Superior temporal gyrus (tissue), 1 donor: ENCODE data around the gene CCDC28B.
"Not testable (repeated sequence)": the region's sequence is repeated elsewhere in the genome, so short reads cannot be mapped to it uniquely, and the experiment has no call there.

Experiments used
- DNase-seq: peaks from one replicate; pipeline ENCODE4 v3.0.0-alpha.2; 2016; ENCODE audit errors: extremely low spot score

The CCDC28B gene

GRCh38 chr1:32200226-32201010 is at the start of gene CCDC28B:
TSS of gene CCDC28B (plus strand) at chr1:32200595. CDS start at chr1:32201936, 1,341 bp downstream.
- peak; percentile 66 for DNase-seq

- DNase-seq: no peak
Measured at GRCh38 chr1:32150847-32151246, 49.5 kb upstream of the CCDC28B start.

- DNase-seq: no peak
Measured at GRCh38 chr1:32151319-32151787, 49.0 kb upstream of the CCDC28B start.

- DNase-seq: no peak
Measured at GRCh38 chr1:32159189-32159588, 41.2 kb upstream of the CCDC28B start.

GRCh38 chr1:32163405-32163804 is 37.0 kb upstream of the CCDC28B start:
- no peak for DNase-seq

- DNase-seq: not testable (repeated sequence)
Measured at GRCh38 chr1:32165633-32166032, 34.8 kb upstream of the CCDC28B start.

GRCh38 chr1:32170991-32171390 is 29.4 kb upstream of the CCDC28B start:
- DNase-seq: no peak

- no peak for DNase-seq
Measured at GRCh38 chr1:32172621-32173245, 27.7 kb upstream of the CCDC28B start.

- DNase-seq: no peak
Measured at GRCh38 chr1:32178380-32179192, 21.8 kb upstream of the CCDC28B start.

- no peak for DNase-seq
Measured at GRCh38 chr1:32179193-32179442, 21.3 kb upstream of the CCDC28B start.

- peak; percentile 93 for DNase-seq
Measured at GRCh38 chr1:32179443-32180185, 20.8 kb upstream of the CCDC28B start, which contains the start of gene TXLNA. TSS of gene TXLNA (plus strand) at chr1:32179675. CDS start at chr1:32180346, 671 bp downstream.

- no peak for DNase-seq
Measured at GRCh38 chr1:32180186-32181060, 20.0 kb upstream of the CCDC28B start.

GRCh38 chr1:32181065-32181464 is 19.3 kb upstream of the CCDC28B start:
- DNase-seq: no peak

GRCh38 chr1:32181563-32181962 is 18.8 kb upstream of the CCDC28B start:
- no peak for DNase-seq

GRCh38 chr1:32182060-32182459 is 18.3 kb upstream of the CCDC28B start:
- no peak for DNase-seq

- no peak for DNase-seq
Measured at GRCh38 chr1:32184650-32185049, 15.7 kb upstream of the CCDC28B start.

- DNase-seq: no peak
Measured at GRCh38 chr1:32186077-32186476, 14.3 kb upstream of the CCDC28B start.

GRCh38 chr1:32186491-32186890 is 13.9 kb upstream of the CCDC28B start:
- no peak for DNase-seq

- DNase-seq: no peak
Measured at GRCh38 chr1:32187850-32188249, 12.5 kb upstream of the CCDC28B start.

- no peak for DNase-seq
Measured at GRCh38 chr1:32192220-32192948, 8.0 kb upstream of the CCDC28B start.
